Measurements from ENCODE around the gene WASF3.

DNA sequence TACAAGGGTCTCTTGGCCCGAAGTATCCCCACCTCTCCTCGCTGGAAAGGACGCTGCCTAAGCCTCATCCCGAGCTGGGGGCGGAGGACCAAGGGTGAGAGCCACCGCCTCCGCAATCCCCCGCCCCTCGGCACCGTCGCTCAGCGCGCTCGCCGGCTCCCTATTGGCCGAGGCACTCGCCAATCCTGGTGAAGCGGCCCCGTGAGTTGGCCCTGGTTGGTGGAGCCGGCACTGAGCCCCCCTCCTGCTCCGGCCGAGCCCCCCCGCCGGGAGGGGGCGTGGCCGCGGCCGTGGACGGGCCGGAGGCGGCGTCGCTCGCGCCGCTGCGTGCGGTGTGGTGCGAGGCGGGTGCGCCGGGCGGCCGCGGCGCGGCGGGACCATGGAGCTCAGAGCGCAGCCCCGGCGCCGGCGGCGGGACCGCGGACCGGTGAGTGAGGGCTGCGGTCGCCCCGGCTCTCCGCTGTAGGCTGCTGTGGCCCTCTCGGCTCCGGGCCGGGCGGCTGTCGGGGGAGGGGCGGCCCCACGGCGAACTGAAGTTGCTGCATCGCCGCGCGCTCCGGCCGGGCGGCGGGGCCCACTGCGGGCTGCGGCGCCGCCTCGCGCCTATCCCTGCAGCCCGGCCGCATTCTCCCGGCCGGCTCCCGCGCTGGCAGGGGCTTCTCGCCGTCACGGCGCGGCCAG lies at the start of gene WASF3:
- TF ChIP-seq, protein P1, sequence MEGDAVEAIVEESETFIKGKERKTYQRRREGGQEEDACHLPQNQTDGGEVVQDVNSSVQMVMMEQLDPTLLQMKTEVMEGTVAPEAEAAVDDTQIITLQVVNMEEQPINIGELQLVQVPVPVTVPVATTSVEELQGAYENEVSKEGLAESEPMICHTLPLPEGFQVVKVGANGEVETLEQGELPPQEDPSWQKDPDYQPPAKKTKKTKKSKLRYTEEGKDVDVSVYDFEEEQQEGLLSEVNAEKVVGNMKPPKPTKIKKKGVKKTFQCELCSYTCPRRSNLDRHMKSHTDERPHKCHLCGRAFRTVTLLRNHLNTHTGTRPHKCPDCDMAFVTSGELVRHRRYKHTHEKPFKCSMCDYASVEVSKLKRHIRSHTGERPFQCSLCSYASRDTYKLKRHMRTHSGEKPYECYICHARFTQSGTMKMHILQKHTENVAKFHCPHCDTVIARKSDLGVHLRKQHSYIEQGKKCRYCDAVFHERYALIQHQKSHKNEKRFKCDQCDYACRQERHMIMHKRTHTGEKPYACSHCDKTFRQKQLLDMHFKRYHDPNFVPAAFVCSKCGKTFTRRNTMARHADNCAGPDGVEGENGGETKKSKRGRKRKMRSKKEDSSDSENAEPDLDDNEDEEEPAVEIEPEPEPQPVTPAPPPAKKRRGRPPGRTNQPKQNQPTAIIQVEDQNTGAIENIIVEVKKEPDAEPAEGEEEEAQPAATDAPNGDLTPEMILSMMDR (IDR thresholded peaks at IDR 0.05; ENCODE audit: insufficient read depth, low read length), result no peak
- TF ChIP-seq POLR2AphosphoS5 (IDR thresholded peaks at IDR 0.05; ENCODE audit: low read depth) (no peak), SPI1 (IDR thresholded peaks at IDR 0.05; ENCODE audit: borderline replicate concordance, low read depth) (no peak)
